WI38 (cell line): ENCODE data around the gene EEIG1.

ENCODE experiments used
- H3K4me3 ChIP-seq: 2 replicates; pipeline ENCODE4 v1.5.1; 2011; ENCODE audit warnings: low read depth, mild to moderate bottlenecking, control low read depth, low read length
- CTCF ChIP-seq: IDR thresholded peaks from 2 replicates; pipeline ENCODE4 v1.5.1; 2012; ENCODE audit warnings: low read depth, mild to moderate bottlenecking, control low read depth, low read length

The EEIG1 gene

DNA sequence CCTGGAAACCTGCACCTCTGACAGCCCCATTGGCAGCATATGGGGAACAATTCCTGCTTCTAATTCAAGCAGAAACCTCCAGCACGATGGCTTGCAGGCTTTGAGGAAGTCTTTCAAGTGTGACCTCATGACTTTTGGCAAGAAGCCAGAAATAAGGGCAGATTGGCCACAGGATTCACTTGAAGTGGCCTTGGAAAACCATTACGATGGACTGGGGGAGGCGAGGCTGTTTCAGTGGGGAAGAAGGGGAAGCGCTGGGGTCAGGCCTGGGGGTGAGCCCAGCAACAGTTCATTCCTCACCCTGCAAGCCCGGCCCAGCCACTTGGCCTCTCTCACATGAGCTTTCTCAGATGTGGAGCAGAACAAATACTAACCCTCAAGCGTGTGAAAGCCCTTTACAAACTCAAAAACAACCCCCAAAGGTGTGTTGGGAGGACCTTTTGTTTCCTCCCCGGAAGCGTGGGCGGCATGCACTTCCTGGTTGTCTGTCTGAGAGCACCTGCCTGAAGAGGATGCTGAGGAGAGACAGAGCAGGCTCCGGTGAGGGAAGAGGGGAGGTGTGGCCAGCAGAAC, 26.9 kb upstream of the EEIG1 start:
- no peak for TF ChIP-seq CTCF
- no peak overlapping the region for H3K4me3 ChIP-seq

DNA sequence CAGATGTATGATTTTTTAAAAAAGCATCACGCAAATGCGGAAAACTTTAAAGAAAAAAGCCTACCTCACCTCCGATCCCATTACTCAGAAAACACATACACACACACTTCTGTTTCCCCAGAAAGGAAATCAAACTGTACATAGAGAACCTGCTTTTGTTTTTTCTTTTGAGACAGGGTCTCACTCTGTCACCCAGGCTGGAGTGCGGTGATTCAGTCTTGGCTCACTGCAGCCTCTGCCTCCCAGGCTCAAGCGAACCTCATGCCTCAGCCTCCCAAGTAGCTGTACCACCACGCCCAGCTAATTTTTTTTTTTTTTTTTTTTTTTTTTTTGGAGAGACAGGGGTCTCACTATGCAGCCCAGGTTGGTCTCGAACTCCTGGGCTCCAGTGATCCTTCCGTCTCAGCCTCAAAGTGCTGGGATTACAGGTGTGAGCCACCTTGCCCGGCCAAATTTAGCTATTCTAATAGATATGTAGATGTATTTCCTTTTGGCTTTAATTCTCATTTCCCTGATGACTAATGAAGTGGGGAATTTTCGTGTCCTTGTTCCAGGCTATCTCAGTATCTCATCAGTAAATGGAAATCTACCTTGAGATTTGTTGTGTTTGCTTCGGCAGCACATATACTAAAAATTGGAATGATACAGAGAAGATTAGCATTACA, 25.7 kb upstream of the EEIG1 start:
- no peak for TF ChIP-seq CTCF
- H3K4me3 ChIP-seq: no peak overlapping the region

DNA sequence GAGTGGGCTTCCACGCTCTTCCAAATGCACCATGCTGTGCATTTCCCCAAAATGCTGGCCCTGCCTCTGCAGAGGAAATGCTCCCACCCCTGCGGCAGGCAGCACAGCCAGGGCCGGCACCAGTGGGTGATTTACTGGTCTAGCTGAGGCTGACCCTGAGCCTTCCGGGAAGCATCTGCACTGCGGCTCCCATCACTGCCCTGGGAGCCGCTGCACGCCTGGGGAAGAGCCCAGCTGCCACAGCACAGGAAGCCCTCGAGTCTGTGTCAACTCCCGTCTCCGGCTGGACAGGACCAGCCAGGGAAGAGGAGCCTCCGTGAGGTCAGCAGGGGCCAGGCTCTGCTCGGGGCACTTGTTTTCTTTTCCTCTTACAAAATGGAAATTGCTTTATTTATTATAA, 25.1 kb upstream of the EEIG1 start:
- no peak overlapping the region for H3K4me3 ChIP-seq
- no peak for TF ChIP-seq CTCF

DNA sequence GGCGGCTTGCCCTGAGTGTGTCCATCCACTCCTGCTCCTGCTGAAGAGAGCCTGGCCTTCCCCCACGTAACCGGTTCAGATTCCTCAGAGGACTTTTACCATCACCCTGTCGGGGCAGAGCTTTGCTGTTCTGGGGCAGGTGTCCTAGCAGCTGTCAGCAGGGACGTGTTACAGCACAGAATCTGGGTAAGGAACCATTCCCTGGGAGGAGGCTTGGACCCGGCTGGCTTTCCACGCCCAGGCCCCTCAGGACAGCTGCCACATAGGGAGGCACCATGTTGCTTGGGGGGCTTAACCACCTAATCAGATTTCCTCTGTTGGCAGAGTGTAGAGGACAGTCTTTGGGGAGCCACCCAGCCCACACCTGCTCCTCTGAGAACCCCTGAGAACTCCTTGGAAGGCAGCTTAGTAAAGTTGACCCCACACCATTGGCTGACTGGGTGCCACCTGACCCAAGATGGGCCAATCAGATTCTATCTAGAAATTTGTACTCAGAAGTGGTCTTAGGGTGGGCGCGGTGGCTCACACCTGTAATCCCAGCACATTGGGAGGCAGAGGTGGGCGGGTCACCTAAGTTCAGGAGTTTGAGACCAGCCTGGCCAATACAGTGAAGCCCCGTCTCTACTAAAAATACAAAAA, 23.3 kb upstream of the EEIG1 start:
- TF ChIP-seq CTCF: no peak
- no peak overlapping the region for H3K4me3 ChIP-seq

DNA sequence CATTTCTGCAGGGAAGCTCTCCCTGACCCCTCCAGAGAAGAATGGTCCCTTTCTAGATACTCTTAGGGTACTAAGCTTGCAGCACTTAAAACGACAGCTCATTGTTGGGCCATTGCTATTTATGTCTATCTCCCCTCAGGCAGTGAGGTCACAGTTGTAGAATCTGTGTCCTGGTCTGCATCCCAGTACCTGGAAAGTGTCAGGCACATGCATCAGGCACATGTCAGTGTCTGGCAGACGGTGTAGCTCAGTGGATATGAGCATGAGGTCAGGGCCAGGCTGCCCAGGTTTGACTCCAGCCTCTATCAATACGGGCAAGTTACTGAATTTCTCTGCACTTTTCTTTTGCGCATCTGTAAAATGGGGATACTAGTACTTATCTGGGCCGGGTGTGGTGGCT, 22.2 kb upstream of the EEIG1 start:
- no peak for TF ChIP-seq CTCF
- H3K4me3 ChIP-seq: no peak overlapping the region

- H3K4me3 ChIP-seq: no peak overlapping the region
- TF ChIP-seq CTCF: no peak
These were observed 21.1 kb upstream of the EEIG1 start for GRCh38 chr9:128001779-128002298.

GRCh38 chr9:128001151-128001778, 20.5 kb upstream of the EEIG1 start:
- no peak overlapping the region for H3K4me3 ChIP-seq
- no peak for TF ChIP-seq CTCF
